Tibial artery (tissue), 4 donors: Measurements from ENCODE around the gene ANKS3.

ENCODE experiments used
- DNase-seq, 2 donors: peaks; one replicate each; pipeline ENCODE4 v3.0.0-alpha.2; 2019
- H3K27ac ChIP-seq, 2 donors: fragments of 200-600 bp; sonication (generic) in 1 of 2; 1 replicate in 1 of 2; 2 replicates in 1 of 2; pipeline ENCODE4 v1.5.1; 2018 to 2019; ENCODE audit warnings: mild to moderate bottlenecking in 1 of 2
- H3K27me3 ChIP-seq, 2 donors: fragments of 200-600 bp; sonication (generic) in 1 of 2; one replicate each; pipeline versions ENCODE4 v1.5.1 to v1.6.0; 2016 to 2019
- H3K36me3 ChIP-seq, 3 donors: fragments of 200-600 bp; sonication (generic) in 2 of 3; one replicate each; pipeline ENCODE4 v1.5.1; 2016 to 2019; ENCODE audit warnings: mild to moderate bottlenecking in 2 of 3
- H3K4me1 ChIP-seq, 4 donors: fragments of 200-600 bp; sonication (generic) in 2 of 4; 1 replicate in 3 of 4; 2 replicates in 1 of 4; pipeline ENCODE4 v1.5.1; 2016 to 2019
- H3K4me3 ChIP-seq, 2 donors: fragments of 200-600 bp; sonication (generic) in 1 of 2; 1 replicate in 1 of 2; 2 replicates in 1 of 2; pipeline ENCODE4 v1.5.1; 2018 to 2019; ENCODE audit warnings: mild to moderate bottlenecking in 2 of 2
- H3K9me3 ChIP-seq, 3 donors: fragments of 200-600 bp; sonication (generic) in 1 of 3; one replicate each; pipeline ENCODE4 v1.5.1; 2016 to 2019
- CTCF ChIP-seq, 2 experiments: fragments of 200-600 bp in 1 of 2; fragments of 450-650 bp in 1 of 2; IDR thresholded peaks; one replicate each; pipeline ENCODE4 v1.5.1; 2017 to 2019; ENCODE audit warnings: antibody characterized with exemption in 2 of 2, mild to moderate bottlenecking in 1 of 2, moderate library complexity in 1 of 2
- intact Hi-C: fragments of 100-400 bp; cut with DNase I; formaldehyde crosslinking; loops from one replicate; pipeline ENCODE4 v1.15.0; 2023; ENCODE audit warnings: low total_unique reads

The ANKS3 gene

GRCh38 chr16:4677994-4678393 lies 56.1 kb downstream of the ANKS3 start:
- intact Hi-C loops = no loop called here
- Histone ChIP-seq H3K36me3 (peaks cover 25 to 93% (median 65%) of the 10 kb centered on the region in 3 donors), H3K4me1 (peaks cover 0 to 7% (median 0%) of the 10 kb centered on the region in 4 donors)

GRCh38 chr16:4677390-4677789 lies 56.7 kb downstream of the ANKS3 start:
- Histone ChIP-seq H3K4me3 (no peak overlapping the region), H3K9me3 (no peaks in the 10 kb centered on the region), H3K27ac (no peak overlapping the region), H3K27me3 (no peaks in the 10 kb centered on the region), H3K4me1 (peaks cover 0 to 7% (median 0%) of the 10 kb centered on the region in 4 donors), H3K36me3 (peaks cover 20 to 92% (median 64%) of the 10 kb centered on the region in 3 donors)
- intact Hi-C loops = no loop called here
- TF ChIP-seq CTCF (IDR thresholded peaks at IDR 0.05) = no peak
- no peak for DNase-seq

More at GRCh38 chr16:4677994-4678393, 56.1 kb downstream of the ANKS3 start:
- Histone ChIP-seq H3K4me3 (no peak overlapping the region), H3K9me3 (no peaks in the 10 kb centered on the region), H3K27ac (no peak overlapping the region), H3K27me3 (no peaks in the 10 kb centered on the region)
- no peak for DNase-seq
- TF ChIP-seq CTCF (IDR thresholded peaks at IDR 0.05) = no peak

- DNase-seq = no peak
Observed at GRCh38 chr16:4676831-4677230, 57.2 kb downstream of the ANKS3 start.

GRCh38 chr16:4675864-4676786 lies 57.9 kb downstream of the ANKS3 start:
- no peak for TF ChIP-seq CTCF (IDR thresholded peaks at IDR 0.05)
- Histone ChIP-seq H3K36me3 (peaks cover 25 to 92% (median 64%) of the 10 kb centered on the region in 3 donors), H3K4me1 (peaks cover 0 to 5% (median 0%) of the 10 kb centered on the region in 4 donors), H3K27ac (no peak overlapping the region), H3K27me3 (no peaks in the 10 kb centered on the region), H3K9me3 (no peaks in the 10 kb centered on the region), H3K4me3 (no peak overlapping the region)
- intact Hi-C loops = no loop called here
- DNase-seq = no peak

More at GRCh38 chr16:4676831-4677230, 57.2 kb downstream of the ANKS3 start:
- intact Hi-C loops = no loop called here
- Histone ChIP-seq H3K4me3 (no peak overlapping the region), H3K27ac (no peak overlapping the region), H3K9me3 (no peaks in the 10 kb centered on the region), H3K27me3 (no peaks in the 10 kb centered on the region), H3K4me1 (peaks cover 0 to 7% (median 0%) of the 10 kb centered on the region in 4 donors), H3K36me3 (peaks cover 20 to 92% (median 64%) of the 10 kb centered on the region in 3 donors)
- TF ChIP-seq CTCF (IDR thresholded peaks at IDR 0.05) = no peak

GRCh38 chr16:4674926-4675530 lies 59.0 kb downstream of the ANKS3 start:
- intact Hi-C loops = no loop called here
- H3K27ac ChIP-seq = no peak overlapping the region
- H3K36me3 ChIP-seq = peaks cover 34 to 93% (median 66%) of the 10 kb centered on the region in 3 donors
- no peak for DNase-seq
- H3K27me3 ChIP-seq = no peaks in the 10 kb centered on the region
- no peak for TF ChIP-seq CTCF (IDR thresholded peaks at IDR 0.05)
- H3K4me3 ChIP-seq = no peak overlapping the region
- no peaks in the 10 kb centered on the region for H3K4me1 ChIP-seq
- no peaks in the 10 kb centered on the region for H3K9me3 ChIP-seq
